ENCODE measurements around the gene HEATR1. TPM values are rescaled to one million over a fixed set of nuclear protein-coding genes. Genes with fewer than 3 reads are reported as not detected.

HEATR1 gene
- total RNA-seq, 1 experiment from 2014 or later: 27.6 TPM

- CTCF ChIA-PET: no interaction called here
- intact Hi-C loops (cut with micrococcal nuclease): no loop called here
- no peak for DNase-seq
Measured at GRCh38 chr1:236543065-236543669, 61.1 kb downstream of the HEATR1 start.

GRCh38 chr1:236541710-236542109 lies 62.6 kb downstream of the HEATR1 start:
- H3K4me1 ChIP-seq (ENCODE audit: insufficient read depth, low read length): no peaks in the 10 kb centered on the region
- no peak overlapping the region for H3K4me2 ChIP-seq (ENCODE audit: low read length)
- no peak overlapping the region for H3K9ac ChIP-seq (ENCODE audit: low read length)
- no peaks in the 10 kb centered on the region for H3K27me3 ChIP-seq (ENCODE audit: low read length)
- BruUV-seq (replicated peaks): no TSS peak
- no peak overlapping the region for H3K27ac ChIP-seq (ENCODE audit: low read length)
- DNase-seq (no peak), ATAC-seq (no peak)
- no peak overlapping the region for H3K4me3 ChIP-seq (ENCODE audit: low read length)
- H3K36me3 ChIP-seq (ENCODE audit: low read depth, low read length): peaks cover 24% of the 10 kb centered on the region
- no peaks in the 10 kb centered on the region for H3K9me2 ChIP-seq (replicated peaks; ENCODE audit: low read length)
- H4K20me1 ChIP-seq (ENCODE audit: low read length): no peaks in the 10 kb centered on the region
- ChIA-PET CTCF (no interaction called here), POLR2A (ENCODE audit: unreplicated experiment) (no interaction called here)
- TF ChIP-seq EZH2phosphoT487 (IDR thresholded peaks at IDR 0.05; ENCODE audit: borderline replicate concordance, low read length) (no peak), CTCF (conservative IDR thresholded peaks at IDR 0.05; ENCODE audit: low read depth, low read length) (no peak), EZH2 (IDR thresholded peaks at IDR 0.05; ENCODE audit: low read length, unreplicated experiment) (no peak)
- no peaks in the 10 kb centered on the region for H3K9me3 ChIP-seq (ENCODE audit: low read length)
- H3F3A ChIP-seq (ENCODE audit: low read length, unreplicated experiment): no peaks in the 10 kb centered on the region
- H3K79me2 ChIP-seq (ENCODE audit: low read length): no peaks in the 10 kb centered on the region
- intact Hi-C loops (cut with micrococcal nuclease): no loop called here
- no peak overlapping the region for H2AFZ ChIP-seq (ENCODE audit: low read length)

More at GRCh38 chr1:236543065-236543669, 61.1 kb downstream of the HEATR1 start:
- Histone ChIP-seq H3K27ac (ENCODE audit: low read length) (no peak overlapping the region), H3K9me2 (replicated peaks; ENCODE audit: low read length) (no peaks in the 10 kb centered on the region), H4K20me1 (ENCODE audit: low read length) (no peaks in the 10 kb centered on the region), H2AFZ (ENCODE audit: low read length) (no peak overlapping the region), H3K27me3 (ENCODE audit: low read length) (no peaks in the 10 kb centered on the region), H3K36me3 (ENCODE audit: low read depth, low read length) (peaks cover 29% of the 10 kb centered on the region), H3K9ac (ENCODE audit: low read length) (no peak overlapping the region), H3K9me3 (ENCODE audit: low read length) (no peaks in the 10 kb centered on the region), H3K4me2 (ENCODE audit: low read length) (no peak overlapping the region), H3F3A (ENCODE audit: low read length, unreplicated experiment) (no peaks in the 10 kb centered on the region), H3K4me1 (ENCODE audit: insufficient read depth, low read length) (no peaks in the 10 kb centered on the region), H3K4me3 (ENCODE audit: low read length) (no peak overlapping the region), H3K79me2 (ENCODE audit: low read length) (no peaks in the 10 kb centered on the region)
- BruUV-seq (replicated peaks): no TSS peak
- ATAC-seq: peak; percentile 31; the same call in 1 of the 2 replicates
- TF ChIP-seq EZH2phosphoT487 (IDR thresholded peaks at IDR 0.05; ENCODE audit: borderline replicate concordance, low read length) (no peak), CTCF (conservative IDR thresholded peaks at IDR 0.05; ENCODE audit: low read depth, low read length) (no peak), EZH2 (IDR thresholded peaks at IDR 0.05; ENCODE audit: low read length, unreplicated experiment) (no peak)
- POLR2A ChIA-PET (ENCODE audit: unreplicated experiment): no interaction called here

- H3K27ac ChIP-seq (ENCODE audit: low read length): no peak overlapping the region
- H3K9me3 ChIP-seq (ENCODE audit: low read length): no peaks in the 10 kb centered on the region
- H3K4me3 ChIP-seq (ENCODE audit: low read length): no peak overlapping the region
- H3K27me3 ChIP-seq (ENCODE audit: low read length): no peaks in the 10 kb centered on the region
- TF ChIP-seq EZH2 (IDR thresholded peaks at IDR 0.05; ENCODE audit: low read length, unreplicated experiment) (no peak), EZH2phosphoT487 (IDR thresholded peaks at IDR 0.05; ENCODE audit: borderline replicate concordance, low read length) (no peak), CTCF (conservative IDR thresholded peaks at IDR 0.05; ENCODE audit: low read depth, low read length) (no peak)
- no peaks in the 10 kb centered on the region for H3K4me1 ChIP-seq (ENCODE audit: insufficient read depth, low read length)
- H4K20me1 ChIP-seq (ENCODE audit: low read length): no peaks in the 10 kb centered on the region
- no peak overlapping the region for H3K4me2 ChIP-seq (ENCODE audit: low read length)
- H3F3A ChIP-seq (ENCODE audit: low read length, unreplicated experiment): no peaks in the 10 kb centered on the region
- ChIA-PET POLR2A (ENCODE audit: unreplicated experiment) (no interaction called here), CTCF (no interaction called here)
- H2AFZ ChIP-seq (ENCODE audit: low read length): no peak overlapping the region
- intact Hi-C loops (cut with micrococcal nuclease): no loop called here
- H3K36me3 ChIP-seq (ENCODE audit: low read depth, low read length): peaks cover 19% of the 10 kb centered on the region
- ATAC-seq (no peak), DNase-seq (no peak)
- BruUV-seq (replicated peaks): no TSS peak
- H3K9ac ChIP-seq (ENCODE audit: low read length): no peak overlapping the region
- no peaks in the 10 kb centered on the region for H3K79me2 ChIP-seq (ENCODE audit: low read length)
- no peaks in the 10 kb centered on the region for H3K9me2 ChIP-seq (replicated peaks; ENCODE audit: low read length)
Measured at GRCh38 chr1:236540813-236541465, 63.4 kb downstream of the HEATR1 start.

Data from PC-3 (cell line).